ENCODE results near the gene MED26.

Gene MED26

DNA sequence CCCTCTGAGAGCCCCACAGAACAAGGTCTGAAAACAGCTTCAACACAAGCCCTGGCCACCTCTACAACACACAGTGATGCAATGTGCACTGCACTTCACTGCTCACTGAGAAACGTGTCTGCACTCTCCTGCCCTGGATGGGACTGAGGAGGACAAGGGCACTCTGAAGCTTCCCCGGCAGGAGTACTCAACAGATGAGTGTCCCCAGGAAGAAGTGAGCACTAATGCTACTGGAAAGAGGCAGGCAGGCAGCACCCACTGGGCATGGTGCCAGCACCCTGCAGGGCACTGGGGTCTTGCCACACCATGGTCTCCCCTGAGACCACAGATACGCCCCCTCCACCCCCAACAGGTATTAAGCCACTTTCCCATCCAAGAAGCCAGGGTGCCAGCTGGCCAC lies 38.1 kb downstream of the MED26 start:
- no peak for DNase-seq (ENCODE audit: low read depth)

GRCh38 chr19:16588824-16589577 lies 39.0 kb downstream of the MED26 start:
- DNase-seq (ENCODE audit: low read depth): no peak

DNA sequence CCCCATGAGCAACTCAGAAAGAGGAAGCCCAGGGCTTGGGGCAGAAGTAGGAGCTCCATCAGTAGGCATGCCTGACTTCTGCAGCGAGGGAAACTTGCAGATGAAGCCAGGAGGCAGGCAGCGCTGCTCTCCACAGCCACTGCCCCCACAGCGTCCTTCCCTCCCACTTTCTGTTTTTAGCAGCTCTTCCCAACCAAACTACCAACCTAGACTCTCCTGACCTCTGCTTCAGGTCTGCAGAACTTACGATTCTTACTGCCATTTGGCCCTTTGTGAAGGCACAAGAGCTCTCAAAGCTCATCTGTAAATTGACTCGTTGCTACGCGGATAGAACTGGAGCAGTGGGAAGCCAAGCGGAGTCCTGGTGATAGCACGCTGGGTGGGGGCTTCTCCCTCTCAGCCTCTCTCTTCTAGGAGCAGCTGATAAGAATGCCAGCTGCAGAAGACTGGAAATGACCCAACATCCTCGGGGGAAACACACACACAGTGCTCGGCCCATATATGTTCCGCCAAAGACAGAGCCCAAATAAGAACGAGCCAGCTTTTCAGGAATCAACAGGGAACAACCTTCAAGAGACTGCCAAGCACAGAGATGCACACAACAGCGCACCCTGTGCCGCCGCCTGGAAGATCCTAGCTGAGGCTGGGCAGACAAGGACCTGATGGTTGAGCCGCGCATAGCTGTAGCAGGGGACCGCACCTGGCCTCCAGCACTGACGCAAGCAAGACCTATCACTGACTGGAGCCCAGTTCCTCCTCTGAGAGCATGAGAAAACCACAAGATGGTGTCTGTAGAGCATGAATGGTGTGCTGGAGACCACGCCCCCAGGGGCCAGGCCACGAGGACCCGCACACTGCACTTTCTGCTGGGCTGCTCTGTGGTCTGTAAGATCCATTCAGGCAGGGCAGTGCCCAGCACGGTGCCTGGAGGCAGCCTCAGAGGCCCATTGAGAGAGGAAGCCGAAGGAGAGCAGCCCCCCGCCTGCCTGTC lies 39.9 kb downstream of the MED26 start:
- DNase-seq (ENCODE audit: low read depth): no peak

DNA sequence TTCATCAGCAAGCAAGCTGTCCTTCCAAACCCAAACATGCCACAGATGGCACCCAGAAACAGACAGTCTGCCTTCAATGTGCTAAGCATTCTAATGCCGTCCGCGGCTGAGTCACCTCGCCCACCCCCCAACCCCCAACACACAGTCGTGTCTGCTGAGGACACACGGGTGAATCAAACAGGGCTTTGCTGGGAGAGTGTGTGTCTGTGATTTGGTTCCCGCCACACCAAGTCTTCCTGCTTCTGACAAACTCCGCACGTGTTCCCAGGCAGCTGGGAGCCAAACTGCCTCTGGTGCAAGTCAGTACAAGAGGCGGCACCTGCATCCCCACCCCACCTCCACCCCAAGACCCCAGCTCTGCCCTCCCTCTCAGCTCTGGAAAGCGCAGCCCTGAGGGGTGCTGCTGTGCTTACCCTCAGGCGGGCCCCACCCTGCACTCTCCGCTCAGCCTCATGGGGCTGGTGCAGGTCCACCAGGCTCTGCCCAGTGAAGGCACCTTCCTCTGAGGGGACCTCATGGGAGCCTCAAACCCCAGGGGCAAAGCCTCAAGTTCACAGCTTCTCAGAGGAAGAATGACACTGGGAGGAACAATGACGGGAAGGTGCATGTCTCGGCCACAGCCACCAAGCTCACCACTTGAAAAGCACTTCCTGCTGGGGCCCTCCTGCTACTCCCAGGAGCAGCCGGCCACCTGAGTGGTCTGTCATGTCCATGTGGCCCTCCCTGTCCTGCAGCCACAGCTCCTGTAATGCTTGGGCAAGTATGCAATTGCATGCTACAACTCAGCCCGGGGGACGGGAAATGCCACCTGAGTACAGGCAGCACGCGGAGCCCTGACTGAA lies 40.8 kb downstream of the MED26 start:
- no peak for DNase-seq (ENCODE audit: low read depth)

GRCh38 chr19:16586477-16586871 lies 41.5 kb downstream of the MED26 start:
- no peak for DNase-seq (ENCODE audit: low read depth)

GRCh38 chr19:16585808-16586476 lies 42.1 kb downstream of the MED26 start:
- DNase-seq (ENCODE audit: low read depth): no peak

- DNase-seq (ENCODE audit: low read depth): no peak
Observed at GRCh38 chr19:16585094-16585801, 42.8 kb downstream of the MED26 start.

DNA sequence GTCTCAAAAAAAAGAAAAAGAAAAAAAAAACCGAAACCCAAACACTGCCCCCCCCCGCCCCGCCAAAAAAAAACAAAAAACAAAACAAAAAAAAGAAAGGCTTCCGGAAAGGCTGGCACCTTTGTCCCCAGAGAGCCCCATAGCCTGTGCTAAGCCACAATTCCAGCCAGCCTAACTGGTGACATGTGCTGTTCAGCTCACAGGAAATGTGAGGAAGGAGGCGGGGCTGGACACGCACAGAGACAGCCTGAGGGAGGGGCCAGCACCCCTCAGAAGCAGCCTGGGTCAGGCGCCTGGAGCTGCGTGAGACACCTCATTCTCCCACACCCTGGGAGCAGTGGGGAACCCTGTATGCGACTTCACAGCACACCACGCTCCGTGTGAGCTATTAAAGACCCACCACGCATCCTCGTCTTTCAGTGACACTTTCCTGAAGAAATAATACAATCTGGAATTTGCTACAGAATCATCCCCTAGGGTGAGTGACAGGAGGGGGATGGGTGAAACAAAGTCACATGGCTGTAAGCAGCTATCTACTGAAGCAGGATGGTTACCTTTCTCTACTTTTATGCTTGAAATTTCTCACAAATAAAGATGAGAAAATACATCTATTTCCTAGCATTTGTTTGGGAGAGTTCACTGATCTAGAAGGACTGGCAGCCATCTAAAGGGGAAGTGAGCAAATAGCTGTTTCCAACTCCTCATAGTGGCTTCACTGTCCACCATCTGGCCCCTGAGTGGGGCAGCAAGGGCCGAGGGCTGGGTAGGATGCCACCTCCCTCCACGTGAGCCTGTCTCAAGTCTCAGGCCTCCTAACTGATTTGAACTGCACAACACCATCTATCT lies 43.5 kb downstream of the MED26 start:
- DNase-seq (ENCODE audit: low read depth): no peak

DNA sequence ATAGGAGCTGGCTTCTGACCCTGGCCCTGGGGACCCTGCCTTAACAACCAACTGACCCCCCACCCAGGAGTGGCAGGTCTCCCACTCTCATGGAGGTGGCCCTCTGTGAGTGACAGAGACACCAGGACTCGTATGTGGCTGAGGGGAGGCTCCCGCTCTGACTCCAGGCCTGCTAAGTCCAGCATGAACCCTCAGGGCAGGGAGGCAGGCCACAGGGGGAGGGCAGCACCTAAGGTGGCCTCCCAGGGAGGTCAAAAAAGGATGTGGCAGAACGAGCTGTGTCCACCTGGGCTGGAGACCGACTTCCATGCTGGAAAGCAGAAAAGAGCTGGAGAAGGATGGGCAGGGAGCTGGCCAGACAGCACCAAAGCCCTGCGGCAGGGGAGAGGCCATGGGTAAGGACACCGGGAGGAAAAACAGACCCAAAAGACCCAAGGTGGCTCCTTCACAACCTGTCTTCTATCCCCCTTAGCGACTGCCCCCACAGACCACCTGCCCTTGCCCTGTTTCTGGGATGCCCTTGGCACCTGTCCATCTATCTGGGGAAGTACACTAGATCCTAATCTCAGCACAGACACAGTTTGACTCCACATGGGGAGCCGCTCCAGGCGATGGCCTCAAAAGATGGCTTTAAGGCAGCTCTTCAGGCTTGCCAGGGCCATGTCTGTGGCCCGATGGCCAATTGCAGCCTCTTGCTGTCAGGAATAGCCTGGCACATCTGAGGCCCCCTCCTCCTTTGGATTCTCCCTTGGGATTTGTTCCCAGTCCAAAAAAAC lies 45.3 kb downstream of the MED26 start:
- DNase-seq (ENCODE audit: low read depth): no peak

- no peak for DNase-seq (ENCODE audit: low read depth)
Observed at GRCh38 chr19:16581971-16582343, 46.0 kb downstream of the MED26 start.

GRCh38 chr19:16581145-16581970 lies 46.6 kb downstream of the MED26 start:
- no peak for DNase-seq (ENCODE audit: low read depth)

GRCh38 chr19:16579381-16579780 lies 48.6 kb downstream of the MED26 start:
- DNase-seq (ENCODE audit: low read depth): no peak

DNA sequence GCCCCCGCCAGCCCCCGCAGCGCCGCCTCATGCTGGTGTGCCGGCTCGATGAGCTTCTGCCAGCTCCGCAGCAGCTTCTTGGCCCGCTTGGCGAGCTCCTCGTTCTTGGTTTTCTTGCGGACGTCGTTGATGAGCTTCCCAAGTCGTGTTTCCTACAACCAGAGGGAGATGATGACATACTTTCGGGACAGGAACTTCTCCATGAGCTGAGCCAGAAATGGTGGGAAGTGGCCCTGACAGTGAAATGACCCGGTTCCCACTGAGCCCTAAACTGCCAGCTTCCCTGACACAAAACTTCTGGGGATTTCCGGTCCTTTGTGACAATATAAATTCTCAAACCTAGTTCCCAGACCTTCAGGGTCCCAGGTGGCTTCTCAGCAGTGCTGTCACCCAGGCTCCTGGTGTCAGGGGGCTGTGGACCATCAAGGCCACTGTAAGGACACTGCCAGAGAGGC lies 50.4 kb downstream of the MED26 start:
- DNase-seq (ENCODE audit: low read depth): no peak

GRCh38 chr19:16576690-16577530 lies 51.1 kb downstream of the MED26 start:
- no peak for DNase-seq (ENCODE audit: low read depth)

GRCh38 chr19:16575861-16576689 lies 51.9 kb downstream of the MED26 start:
- DNase-seq (ENCODE audit: low read depth): no peak

GRCh38 chr19:16575282-16575681 lies 52.7 kb downstream of the MED26 start:
- no peak for DNase-seq (ENCODE audit: low read depth)

All from HS-27A (cell line).